Ovary (tissue), 9 donors: Measurements from ENCODE around the gene CST8. TPM values are rescaled to one million over a fixed set of nuclear protein-coding genes. Genes with fewer than 3 reads are reported as not detected.

Experiments used
- DNase-seq, 5 donors: peaks; one replicate each; pipeline ENCODE4 v3.0.0-alpha.2; 2019 to 2020
- H3K27ac ChIP-seq, 2 donors: fragments of 200-600 bp; one replicate each; pipeline versions ENCODE4 v1.5.1 to v1.8.0; 2019 to 2022
- H3K27me3 ChIP-seq: fragments of 200-600 bp; one replicate; pipeline ENCODE4 v1.8.0; 2022
- H3K36me3 ChIP-seq: fragments of 200-600 bp; sonication (generic); one replicate; pipeline ENCODE4 v1.5.1; 2019
- H3K4me1 ChIP-seq: one replicate; pipeline ENCODE4 v1.8.1; 2013; ENCODE audit warnings: mild to moderate bottlenecking, moderate library complexity; ENCODE audit not compliant: insufficient read depth
- H3K4me3 ChIP-seq: fragments of 200-600 bp; sonication (generic); one replicate; pipeline ENCODE4 v1.5.1; 2017
- H3K9me3 ChIP-seq, 2 donors: fragments of 200-600 bp in 1 of 2; sonication (generic) in 1 of 2; one replicate each; pipeline versions ENCODE4 v1.5.1 to v1.8.1; 2013 to 2019; ENCODE audit warnings: mild to moderate bottlenecking in 1 of 2, moderate library complexity in 1 of 2
- CTCF ChIP-seq, 3 donors: fragments of 450-650 bp in 2 of 3; fragments of 200-600 bp in 1 of 3; IDR thresholded peaks; one replicate each; pipeline versions ENCODE4 v1.5.1 to v1.8.0; 2016 to 2022; ENCODE audit warnings: antibody characterized with exemption in 3 of 3, mild to moderate bottlenecking in 1 of 3
- EP300 ChIP-seq: sonication (generic); formaldehyde crosslinking; IDR thresholded peaks from one replicate; pipeline ENCODE4 v1.6.1; 2017; ENCODE audit warnings: antibody characterized with exemption
- POLR2A ChIP-seq: fragments of 450-650 bp; IDR thresholded peaks from one replicate; pipeline ENCODE4 v1.6.1; 2017; ENCODE audit warnings: antibody characterized with exemption, mild to moderate bottlenecking, moderate library complexity
- WGBS, 3 donors: extraction: QIAGEN DNeasy Blood & Tissue Kit in 1 of 3; methylation state at CpG; one replicate each; pipeline versions ENCODE4 v1.1.5 to v1.1.7; 2013 to 2017; 5-methylcytosine and 5-hydroxymethylcytosine counted together
- intact Hi-C, 4 donors: fragments of 100-400 bp; cut with DNase I; formaldehyde crosslinking; loops; one replicate each; pipeline versions ENCODE4 v1.11.0 to v1.15.1; 2022 to 2023
- polyA plus RNA-seq, 2 donors: library from polyadenylated mRNA; stranded (reverse); fragments of 200-250 nt in 1 of 2; fragments of 350-450 nt in 1 of 2; fragmentation: Illumina TruSeq in 1 of 2; extraction: RNeasy Lipid Tissue Mini Kit (QIAGEN cat#74804) in 1 of 2; gene quantifications; one replicate each; pipeline ENCODE4 v1.2.3, GENCODE V29; 2013 to 2014
- small RNA-seq: library from RNA; depleted of rRNA; stranded (forward); fragments of <200 nt; gene quantifications from one replicate; pipeline ENCODE3, GENCODE V24; 2016
- total RNA-seq, 7 donors: library from RNA; depleted of rRNA in 2 of 7; stranded (reverse); fragments of >200 nt in 2 of 7; fragmentation: NEBNext Ultra II Directional in 3 of 7; extraction: Animal tissue kit (Norgen Biotek cat#: 25700) in 3 of 7; gene quantifications; one replicate each; pipeline versions ENCODE4 v1.1.0 to v1.2.4, GENCODE V29; 2016 to 2023
- donor health status: DM: no; HTN: no; CAD: no; lungs with moderate emphysema.
- donor health status: DM: no; HTN: no; CAD: no.
- donor health status: Bipolar disorder and iron deficiency.
- donor health status: DM: yes; HTN: yes; CAD: no.
- donor health status: DM: no; HTN: no; CAD: no.
- donor health status: DM: yes; HTN: yes; CAD: no.

Gene CST8
- total and polyA plus RNA-seq, 9 donors: not detected

DNA sequence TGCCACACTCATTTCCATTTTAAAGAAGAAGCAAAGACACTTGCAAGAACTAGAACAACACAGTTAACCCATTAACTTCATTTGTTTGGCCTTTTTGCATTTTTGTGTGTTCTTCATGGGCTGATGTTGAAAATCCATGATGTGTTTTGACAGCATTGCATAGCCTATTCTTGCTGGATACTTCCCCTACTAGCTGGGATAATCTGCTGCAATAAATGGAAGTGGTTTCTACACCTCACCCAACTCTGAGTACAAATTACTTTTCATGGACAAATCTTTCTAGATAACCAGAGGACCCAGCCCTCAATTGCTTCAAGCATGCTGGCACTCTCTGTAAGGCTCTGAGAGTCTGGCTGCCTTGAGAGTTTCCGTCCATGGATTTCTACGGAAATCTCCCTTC, 50.9 kb downstream of the CST8 start:
- no peak overlapping the region for H3K27ac ChIP-seq
- DNase-seq: no peak
- no peaks in the 10 kb centered on the region for H3K27me3 ChIP-seq
- no peaks in the 10 kb centered on the region for H3K36me3 ChIP-seq
- H3K4me1 ChIP-seq: no peaks in the 10 kb centered on the region
- intact Hi-C loops: no loop called here
- H3K4me3 ChIP-seq: no peak overlapping the region
- TF ChIP-seq CTCF (IDR thresholded peaks at IDR 0.05) (no peak), EP300 (no peak), POLR2A (no peak)
- 66 to 73% (median 71%) methylated on average over 2 of the region's 2 CpGs for WGBS, 3 donors
- no peaks in the 10 kb centered on the region for H3K9me3 ChIP-seq

DNA sequence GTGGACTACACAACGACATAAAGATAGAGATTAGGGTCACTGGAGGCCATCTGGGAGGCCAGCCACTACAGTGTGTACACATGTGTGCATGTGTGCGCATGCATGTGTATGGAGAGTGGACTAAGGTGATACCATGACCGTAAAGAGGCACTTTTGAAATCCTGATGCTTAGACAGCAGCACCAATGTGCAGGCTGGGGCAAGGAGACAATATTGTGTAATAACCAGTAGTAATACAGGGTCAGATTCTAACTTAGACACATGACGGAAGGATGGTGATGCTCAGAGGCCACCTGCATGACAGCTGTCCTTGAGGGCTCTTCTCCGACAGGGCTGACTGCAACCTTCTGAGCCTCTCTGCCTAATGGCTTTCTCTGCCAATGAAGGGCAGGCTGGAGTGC, 51.9 kb downstream of the CST8 start:
- Histone ChIP-seq H3K27me3 (no peaks in the 10 kb centered on the region), H3K27ac (no peak overlapping the region), H3K4me1 (no peaks in the 10 kb centered on the region), H3K4me3 (no peak overlapping the region), H3K9me3 (no peaks in the 10 kb centered on the region), H3K36me3 (no peaks in the 10 kb centered on the region)
- intact Hi-C loops: no loop called here
- TF ChIP-seq EP300 (no peak), CTCF (IDR thresholded peaks at IDR 0.05) (no peak), POLR2A (no peak)
- 48 to 55% (median 51%) methylated on average over 5 of the region's 5 CpGs for WGBS, 3 donors
- DNase-seq: no peak

GRCh38 chr20:23544133-23544532, 53.2 kb downstream of the CST8 start:
- Histone ChIP-seq H3K9me3 (no peaks in the 10 kb centered on the region), H3K4me3 (no peak overlapping the region), H3K36me3 (no peaks in the 10 kb centered on the region), H3K27ac (no peak overlapping the region), H3K27me3 (no peaks in the 10 kb centered on the region), H3K4me1 (no peaks in the 10 kb centered on the region)
- WGBS, 3 donors: 86 to 94% (median 90%) methylated on average over 6 of the region's 6 CpGs
- DNase-seq: no peak
- intact Hi-C loops: no loop called here
- TF ChIP-seq EP300 (no peak), CTCF (IDR thresholded peaks at IDR 0.05) (no peak), POLR2A (no peak)

Small RNAs within 50 kb of the gene (small RNA-seq; reads per million reads assigned to genes)
- not detected for gene RF00019

Other genes with a start within 250 kb of the CST8 start
- 10 to 100 TPM; 19.3 to 44.6 (median 32.1) TPM for gene NXT1, start 140.3 kb upstream of the CST8 start, total RNA-seq
- gene NXT1, start 140.3 kb upstream of the CST8 start, polyA plus RNA-seq: 10 to 100 TPM; 19.2 to 20.5 TPM
- 10 to 100 TPM in 6 of 7 donors, 1 to 10 TPM in 1; 9.8 to 31.4 (median 21.4) TPM for gene GZF1, start 128.9 kb upstream of the CST8 start, total RNA-seq
- gene GZF1, start 128.9 kb upstream of the CST8 start, polyA plus RNA-seq: 1 to 10 TPM; 8.5 to 9.1 TPM
- gene NAPB, start 69.6 kb upstream of the CST8 start, total RNA-seq: 10 to 100 TPM; 11.8 to 17.9 (median 13.6) TPM
- 10 to 100 TPM in 1 of 2 donors, 1 to 10 TPM in 1; 9.3 to 11.3 TPM for gene NAPB, start 69.6 kb upstream of the CST8 start, polyA plus RNA-seq
- gene CSTL1, start 51.4 kb upstream of the CST8 start, total RNA-seq: not detected
- not detected for gene CSTL1, start 51.4 kb upstream of the CST8 start, polyA plus RNA-seq
- not detected for gene CST11, start 38.2 kb upstream of the CST8 start, total RNA-seq
- not detected for gene CST11, start 38.2 kb upstream of the CST8 start, polyA plus RNA-seq
- gene CST9L, start 77.4 kb downstream of the CST8 start, total RNA-seq: not detected
- gene CST9L, start 77.4 kb downstream of the CST8 start, polyA plus RNA-seq: not detected
- gene CST9, start 114.8 kb downstream of the CST8 start, total RNA-seq: not detected
- not detected for gene CST9, start 114.8 kb downstream of the CST8 start, polyA plus RNA-seq
- gene CST3, start 146.8 kb downstream of the CST8 start, total RNA-seq: 100 to 1,000 TPM; 317 to 889 (median 588) TPM
- 100 to 1,000 TPM; 352 to 404 TPM for gene CST3, start 146.8 kb downstream of the CST8 start, polyA plus RNA-seq
- not detected for gene CST4, start 197.9 kb downstream of the CST8 start, total RNA-seq
- not detected for gene CST4, start 197.9 kb downstream of the CST8 start, polyA plus RNA-seq